ENCODE data around the gene CGA. TPM values are rescaled to one million over a fixed set of nuclear protein-coding genes. Genes with fewer than 3 reads are reported as not detected.

CGA gene
- total RNA-seq, 1 donor from 2014 or later, result not detected

DNA sequence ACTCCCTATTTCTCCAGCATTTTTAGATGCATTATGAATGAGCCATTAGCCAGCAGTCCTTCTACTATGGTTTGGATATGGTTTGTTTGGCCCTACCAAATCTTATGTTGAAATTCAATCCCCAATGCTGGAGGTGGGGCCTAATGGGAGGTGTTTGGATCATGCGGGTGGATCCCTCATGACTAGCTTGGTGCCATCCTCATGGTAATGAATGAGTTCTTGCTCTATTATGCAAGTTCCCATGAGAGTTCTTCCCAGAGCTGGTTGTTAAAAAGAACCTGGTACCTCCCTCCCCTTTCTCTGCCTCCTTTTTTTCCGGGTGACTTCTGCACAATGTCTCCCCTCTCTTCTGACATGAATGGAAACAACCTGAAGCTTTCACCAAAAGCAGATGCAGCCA, 6.2 kb upstream of the CGA start:
- Histone ChIP-seq H3K4me3 (no peak overlapping the region), H3K36me3 (no peaks in the 10 kb centered on the region), H3K9me3 (no peaks in the 10 kb centered on the region), H3K27ac (no peak overlapping the region), H3K27me3 (ENCODE audit: low read depth) (peaks cover 7% of the 10 kb centered on the region), H3K4me1 (no peaks in the 10 kb centered on the region)
- no peak for ATAC-seq
- intact Hi-C loops (cut with DNase I), result no loop called here
- TF ChIP-seq, protein P1, sequence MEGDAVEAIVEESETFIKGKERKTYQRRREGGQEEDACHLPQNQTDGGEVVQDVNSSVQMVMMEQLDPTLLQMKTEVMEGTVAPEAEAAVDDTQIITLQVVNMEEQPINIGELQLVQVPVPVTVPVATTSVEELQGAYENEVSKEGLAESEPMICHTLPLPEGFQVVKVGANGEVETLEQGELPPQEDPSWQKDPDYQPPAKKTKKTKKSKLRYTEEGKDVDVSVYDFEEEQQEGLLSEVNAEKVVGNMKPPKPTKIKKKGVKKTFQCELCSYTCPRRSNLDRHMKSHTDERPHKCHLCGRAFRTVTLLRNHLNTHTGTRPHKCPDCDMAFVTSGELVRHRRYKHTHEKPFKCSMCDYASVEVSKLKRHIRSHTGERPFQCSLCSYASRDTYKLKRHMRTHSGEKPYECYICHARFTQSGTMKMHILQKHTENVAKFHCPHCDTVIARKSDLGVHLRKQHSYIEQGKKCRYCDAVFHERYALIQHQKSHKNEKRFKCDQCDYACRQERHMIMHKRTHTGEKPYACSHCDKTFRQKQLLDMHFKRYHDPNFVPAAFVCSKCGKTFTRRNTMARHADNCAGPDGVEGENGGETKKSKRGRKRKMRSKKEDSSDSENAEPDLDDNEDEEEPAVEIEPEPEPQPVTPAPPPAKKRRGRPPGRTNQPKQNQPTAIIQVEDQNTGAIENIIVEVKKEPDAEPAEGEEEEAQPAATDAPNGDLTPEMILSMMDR (IDR thresholded peaks at IDR 0.05), result no peak
- DNase-seq, result no peak

DNA sequence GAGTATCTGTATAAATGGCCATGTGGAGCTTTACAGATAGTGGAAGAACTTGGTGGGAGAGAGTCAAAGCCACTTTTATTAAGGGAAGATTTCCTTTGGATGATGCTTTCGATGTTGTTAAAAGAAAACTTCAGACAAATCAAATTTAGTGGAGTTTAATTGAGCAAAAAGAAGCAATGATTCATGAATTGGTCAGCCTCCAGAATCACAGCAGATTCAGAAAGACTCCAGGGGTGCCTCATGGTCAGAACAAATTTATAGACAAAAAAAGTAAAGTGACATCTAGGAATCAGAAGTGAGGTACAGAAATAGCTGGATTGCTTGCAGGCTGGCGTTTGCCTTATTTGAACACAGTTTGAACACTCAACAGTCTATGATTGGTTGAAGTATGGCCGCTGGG, 5.3 kb upstream of the CGA start:
- peaks cover 7% of the 10 kb centered on the region for H3K27me3 ChIP-seq (ENCODE audit: low read depth)
- intact Hi-C loops (cut with DNase I), result no loop called here
- DNase-seq (no peak), ATAC-seq (no peak)
- no peaks in the 10 kb centered on the region for H3K9me3 ChIP-seq
- no peak overlapping the region for H3K4me3 ChIP-seq
- H3K4me1 ChIP-seq, result no peaks in the 10 kb centered on the region
- TF ChIP-seq, protein P1 (IDR thresholded peaks at IDR 0.05), result no peak
- H3K36me3 ChIP-seq, result no peaks in the 10 kb centered on the region
- no peak overlapping the region for H3K27ac ChIP-seq

DNA sequence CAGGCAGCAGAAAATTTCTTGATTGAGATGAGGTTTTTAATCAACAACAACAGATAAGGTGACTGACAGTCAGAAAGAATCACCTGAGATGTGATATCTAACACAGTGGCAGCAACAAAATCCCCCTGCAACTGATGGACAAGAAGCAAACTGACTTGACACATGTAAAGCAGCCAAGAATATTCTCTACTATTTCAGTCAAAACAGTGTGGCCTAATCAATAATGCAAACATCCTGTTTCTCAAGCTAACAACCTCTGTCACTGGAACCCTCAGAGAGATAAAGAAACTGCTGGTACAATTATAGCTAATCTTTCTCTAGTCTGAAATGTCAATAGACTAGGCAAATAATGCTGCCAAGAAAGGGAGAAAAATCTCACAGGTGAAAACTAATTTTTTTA, 4.6 kb upstream of the CGA start:
- no peak overlapping the region for H3K4me3 ChIP-seq
- H3K36me3 ChIP-seq, result no peaks in the 10 kb centered on the region
- H3K9me3 ChIP-seq, result no peaks in the 10 kb centered on the region
- DNase-seq, result no peak
- peaks cover 7% of the 10 kb centered on the region for H3K27me3 ChIP-seq (ENCODE audit: low read depth)
- TF ChIP-seq, protein P1 (IDR thresholded peaks at IDR 0.05), result no peak
- H3K27ac ChIP-seq, result no peak overlapping the region
- intact Hi-C loops (cut with DNase I), result no loop called here
- no peaks in the 10 kb centered on the region for H3K4me1 ChIP-seq
- no peak for ATAC-seq

DNA sequence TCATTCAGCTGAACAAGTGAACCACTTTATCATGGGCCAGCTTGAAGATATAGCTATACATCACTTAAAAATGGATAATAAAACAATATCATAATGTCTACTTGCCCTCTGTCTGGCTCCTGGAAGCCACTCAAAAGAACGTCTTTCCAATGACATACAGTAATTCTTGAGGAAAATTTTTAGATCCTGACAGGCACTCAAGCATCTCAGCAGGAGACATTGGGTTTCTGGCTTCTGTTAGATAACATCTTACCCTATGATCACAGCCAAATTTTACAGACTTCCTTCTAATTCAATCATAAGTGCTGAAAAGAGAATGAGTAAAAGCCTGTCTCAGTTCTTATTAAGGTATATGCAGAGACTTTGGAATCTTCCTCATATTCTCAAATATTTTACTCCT, 330 bp downstream of the CGA start:
- H3K9me3 ChIP-seq, result no peaks in the 10 kb centered on the region
- ATAC-seq (no peak), DNase-seq (no peak)
- H3K27me3 ChIP-seq (ENCODE audit: low read depth), result peaks cover 7% of the 10 kb centered on the region
- H3K4me1 ChIP-seq, result no peaks in the 10 kb centered on the region
- no peak overlapping the region for H3K27ac ChIP-seq
- H3K36me3 ChIP-seq, result no peaks in the 10 kb centered on the region
- H3K4me3 ChIP-seq, result no peak overlapping the region
- TF ChIP-seq, protein P1 (IDR thresholded peaks at IDR 0.05), result no peak
- intact Hi-C loops (cut with DNase I), result no loop called here

DNA sequence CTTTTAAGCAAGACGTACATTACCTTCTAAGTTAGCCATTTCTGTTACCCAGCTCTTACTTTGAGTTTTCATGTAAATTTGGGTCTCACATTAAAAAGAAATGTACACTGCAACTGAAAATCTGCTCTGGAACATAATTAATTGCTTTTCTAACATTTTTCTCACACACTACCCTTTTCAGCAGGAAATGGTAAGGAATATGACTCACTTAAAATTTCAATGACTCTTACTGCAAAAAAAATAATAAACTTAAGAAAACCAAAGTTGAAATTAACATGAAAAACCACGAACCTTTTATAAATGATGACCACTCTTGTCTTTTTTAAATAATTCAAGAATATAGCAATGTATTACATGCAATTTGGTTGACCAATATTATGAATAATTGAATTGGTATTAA, 1.3 kb downstream of the CGA start:
- intact Hi-C loops (cut with DNase I), result no loop called here
- ATAC-seq, result no peak
- TF ChIP-seq, protein P1 (IDR thresholded peaks at IDR 0.05), result no peak
- no peak overlapping the region for H3K27ac ChIP-seq
- peaks cover 7% of the 10 kb centered on the region for H3K27me3 ChIP-seq (ENCODE audit: low read depth)
- H3K36me3 ChIP-seq, result no peaks in the 10 kb centered on the region
- H3K4me3 ChIP-seq, result no peak overlapping the region
- no peaks in the 10 kb centered on the region for H3K9me3 ChIP-seq
- DNase-seq, result no peak
- H3K4me1 ChIP-seq, result no peaks in the 10 kb centered on the region

DNA sequence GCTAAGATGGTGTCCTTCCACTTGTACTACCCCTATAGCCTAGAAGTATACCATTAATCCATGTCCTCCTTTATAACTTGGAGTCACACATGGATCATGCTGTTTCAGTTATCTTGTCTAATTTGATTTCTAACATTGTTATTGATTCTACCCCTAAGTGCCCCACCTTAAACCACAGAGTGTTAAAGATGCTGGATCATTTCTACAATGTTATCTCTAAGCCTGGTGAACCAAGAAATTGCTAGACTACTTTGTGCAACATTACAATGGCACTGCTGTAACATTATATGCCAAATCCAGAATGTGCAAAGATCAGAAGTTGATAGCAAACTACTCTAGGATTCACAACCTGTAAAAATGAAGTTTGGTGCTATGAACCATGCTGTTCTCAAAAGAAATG, 1.7 kb downstream of the CGA start:
- Histone ChIP-seq H3K9me3 (no peaks in the 10 kb centered on the region), H3K4me3 (no peak overlapping the region), H3K4me1 (no peaks in the 10 kb centered on the region), H3K36me3 (no peaks in the 10 kb centered on the region), H3K27me3 (ENCODE audit: low read depth) (peaks cover 7% of the 10 kb centered on the region), H3K27ac (no peak overlapping the region)
- DNase-seq (no peak), ATAC-seq (no peak)
- TF ChIP-seq, protein P1 (IDR thresholded peaks at IDR 0.05), result no peak
- intact Hi-C loops (cut with DNase I), result no loop called here
